HG02938 (cell line): ENCODE measurements around the gene GPD1.

Source experiments
- ATAC-seq: cut with Tn5 transposase; IDR thresholded peaks from one replicate; pipeline ENCODE4 v1.9.1; 2021; ENCODE audit warnings: mild to moderate bottlenecking, moderate library complexity; ENCODE audit not compliant: unreplicated experiment

GPD1 gene

GRCh38 chr12:50099302-50100008 is 4.4 kb upstream of the GPD1 start:
- no peak for ATAC-seq

GRCh38 chr12:50100561-50100960 is 3.2 kb upstream of the GPD1 start:
- ATAC-seq: no peak

GRCh38 chr12:50101663-50102062 is 2.1 kb upstream of the GPD1 start:
- ATAC-seq: no peak

- ATAC-seq: no peak
These were observed 1.7 kb upstream of the GPD1 start for GRCh38 chr12:50102131-50102531.

GRCh38 chr12:50102646-50103309 is 1.0 kb upstream of the GPD1 start:
- no peak for ATAC-seq

GRCh38 chr12:50103351-50103750 is 457 bp upstream of the GPD1 start:
- no peak for ATAC-seq

GRCh38 chr12:50104417-50105366 is 884 bp downstream of the GPD1 start:
- no peak for ATAC-seq

GRCh38 chr12:50105913-50106450 is 2.2 kb downstream of the GPD1 start:
- no peak for ATAC-seq

- ATAC-seq: no peak
These were observed 3.1 kb downstream of the GPD1 start for GRCh38 chr12:50106907-50107306.

- ATAC-seq: no peak
These were observed 3.8 kb downstream of the GPD1 start for GRCh38 chr12:50107416-50108268.

- no peak for ATAC-seq
These were observed 5.5 kb downstream of the GPD1 start for GRCh38 chr12:50109319-50109718.

- no peak for ATAC-seq
These were observed 6.4 kb downstream of the GPD1 start for GRCh38 chr12:50110127-50110761.

- no peak for ATAC-seq
These were observed 7.0 kb downstream of the GPD1 start for GRCh38 chr12:50110762-50111351.

- ATAC-seq: peak; percentile 4
These were observed 7.5 kb downstream of the GPD1 start for GRCh38 chr12:50111395-50111692.

GRCh38 chr12:50111693-50112455 is 8.1 kb downstream of the GPD1 start, which contains the start of gene COX14:
Gene COX14 (plus strand): TSS chr12:50112236. CDS start chr12:50120044, 7,808 bp downstream.
- peak; percentile 80 for ATAC-seq

- no peak for ATAC-seq
These were observed 8.8 kb downstream of the GPD1 start for GRCh38 chr12:50112456-50113218.

- ATAC-seq: no peak
These were observed 13.3 kb downstream of the GPD1 start for GRCh38 chr12:50117057-50117622.

GRCh38 chr12:50119387-50119786 is 15.6 kb downstream of the GPD1 start:
- ATAC-seq: no peak
